Common myeloid progenitor, CD34-positive (primary cell): ENCODE results near the gene C20orf141.

Experiments used
- CTCF ChIA-PET: fragments of 350-600 bp; sonication (Branson Sonifier 250); formaldehyde crosslinking; loops from one replicate; lab custom pipeline; 2021; ENCODE audit warnings: antibody characterized with exemption; lab: Charles Lee
- POLR2A ChIA-PET: fragments of 350-600 bp; sonication (Branson Sonifier 250); formaldehyde crosslinking; loops from one replicate; lab custom pipeline; 2021; ENCODE audit warnings: antibody characterized with exemption; lab: Charles Lee
- DNase-seq, 3 donors: peaks; one replicate each; pipeline versions ENCODE4 v3.0.0 to v3.0.0-alpha.2; 2013
- H3K27ac ChIP-seq, 2 experiments: 1 replicate in 1 of 2; 2 replicates in 1 of 2; pipeline ENCODE4 v1.7.0; 2013; ENCODE audit warnings: inconsistent platforms in 2 of 2, low read length in 2 of 2, mild to moderate bottlenecking in 2 of 2, low read depth in 1 of 2, moderate library complexity in 1 of 2; ENCODE audit not compliant: severe bottlenecking in 2 of 2, insufficient read depth in 1 of 2, poor library complexity in 1 of 2
- H3K27me3 ChIP-seq, 5 experiments: replicated peaks in 2 of 5; 1 replicate in 3 of 5; 2 replicates in 2 of 5; pipeline versions ENCODE4 v1.6.1 to v1.7.0; 2013; ENCODE audit warnings: low read length in 4 of 5, mild to moderate bottlenecking in 2 of 5, moderate library complexity in 2 of 5, inconsistent platforms in 1 of 5; ENCODE audit not compliant: insufficient read depth in 5 of 5, control insufficient read depth in 4 of 5
- H3K36me3 ChIP-seq, 4 experiments: 1 replicate in 2 of 4; 2 replicates in 2 of 4; pipeline versions ENCODE4 v1.6.1 to v1.7.0; 2013; ENCODE audit warnings: low read length in 3 of 4, control low read depth in 1 of 4, mild to moderate bottlenecking in 1 of 4; ENCODE audit not compliant: control insufficient read depth in 4 of 4, insufficient read depth in 4 of 4
- H3K4me1 ChIP-seq, 4 experiments: 1 replicate in 3 of 4; 2 replicates in 1 of 4; pipeline versions ENCODE4 v1.6.1 to v1.7.1; 2013; ENCODE audit warnings: low read length in 3 of 4, mild to moderate bottlenecking in 3 of 4, control low read depth in 1 of 4, inconsistent platforms in 1 of 4, moderate library complexity in 1 of 4; ENCODE audit not compliant: control insufficient read depth in 4 of 4, insufficient read depth in 4 of 4; ENCODE audit errors: control extremely low read depth in 1 of 4
- H3K4me3 ChIP-seq, 7 experiments: 1 replicate in 4 of 7; 2 replicates in 3 of 7; pipeline versions ENCODE4 v1.5.1 to v1.7.0; 2013; ENCODE audit warnings: mild to moderate bottlenecking in 7 of 7, low read length in 6 of 7, moderate library complexity in 6 of 7, inconsistent platforms in 2 of 7, low read depth in 2 of 7, control low read depth in 1 of 7; ENCODE audit not compliant: insufficient read depth in 4 of 7, control insufficient read depth in 1 of 7; ENCODE audit errors: extremely low read depth in 1 of 7
- H3K9me3 ChIP-seq, 5 experiments: 1 replicate in 4 of 5; 2 replicates in 1 of 5; pipeline versions ENCODE4 v1.6.1 to v1.7.1; 2013; ENCODE audit warnings: low read length in 4 of 5, mild to moderate bottlenecking in 2 of 5, inconsistent platforms in 1 of 5, low read depth in 1 of 5, moderate library complexity in 1 of 5; ENCODE audit not compliant: control insufficient read depth in 4 of 5, insufficient read depth in 2 of 5; ENCODE audit errors: control extremely low read depth in 1 of 5
- WGBS: methylation state at CpG from one replicate; pipeline ENCODE4 v1.1.5; 2013; ENCODE audit not compliant: insufficient coverage; 5-methylcytosine and 5-hydroxymethylcytosine counted together

The C20orf141 gene

GRCh38 chr20:2859330-2860121 lies 44.7 kb downstream of the C20orf141 start:
- no peak overlapping the region for H3K27ac ChIP-seq
- H3K4me3 ChIP-seq = no peak overlapping the region
- ChIA-PET POLR2A (interaction anchor here (0.6 to 1.0 kb wide), 2 partner anchors 36 to 207 kb away, joined by 3 read pairs; partner anchors contain the start of gene NOP56), CTCF (interaction anchor here (1.1 to 2.0 kb wide), 6 partner anchors 55 to 172 kb away, joined by 3 to 4 read pairs (median 3); no protein-coding TSS in a partner anchor)
- WGBS = 97% methylated on average over 4 of the region's 4 CpGs
- no peaks in the 10 kb centered on the region for H3K9me3 ChIP-seq
- DNase-seq = no peak
- peaks cover 0 to 10% (median 0%) of the 10 kb centered on the region in 4 experiments for H3K4me1 ChIP-seq
- H3K36me3 ChIP-seq = peaks cover 3 to 44% (median 25%) of the 10 kb centered on the region in 4 experiments
- H3K27me3 ChIP-seq = no peaks in the 10 kb centered on the region

- no peaks in the 10 kb centered on the region for H3K27me3 ChIP-seq
- no peak for DNase-seq
- H3K4me3 ChIP-seq = no peak overlapping the region
- H3K27ac ChIP-seq = no peak overlapping the region
- H3K36me3 ChIP-seq = peaks cover 3 to 62% (median 36%) of the 10 kb centered on the region in 4 experiments
- peaks cover 0 to 31% (median 25%) of the 10 kb centered on the region in 4 experiments for H3K4me1 ChIP-seq
- 99% methylated on average over 11 of the region's 12 CpGs for WGBS
- ChIA-PET POLR2A (interaction anchor here (0.6 kb wide), 1 partner anchor 74 kb away, joined by 4 read pairs; no protein-coding TSS in a partner anchor), CTCF (interaction anchor here (0.8 to 3.9 kb wide), 13 partner anchors 11 to 176 kb away, joined by 3 to 18 read pairs (median 3); no protein-coding TSS in a partner anchor)
- no peaks in the 10 kb centered on the region for H3K9me3 ChIP-seq
These were observed 49.8 kb downstream of the C20orf141 start for GRCh38 chr20:2864626-2865025.

GRCh38 chr20:2865101-2865500 lies 50.3 kb downstream of the C20orf141 start:
- no peaks in the 10 kb centered on the region for H3K9me3 ChIP-seq
- no peak for DNase-seq
- H3K27ac ChIP-seq = no peak overlapping the region
- 98% methylated on average over 9 of the region's 10 CpGs for WGBS
- no peaks in the 10 kb centered on the region for H3K27me3 ChIP-seq
- CTCF ChIA-PET = interaction anchor here (0.8 to 3.9 kb wide), 15 partner anchors 10 to 178 kb away, joined by 3 to 18 read pairs (median 3); no protein-coding TSS in a partner anchor
- peaks cover 0 to 30% (median 25%) of the 10 kb centered on the region in 4 experiments for H3K4me1 ChIP-seq
- H3K4me3 ChIP-seq = no peak overlapping the region
- POLR2A ChIA-PET = interaction anchor here (0.6 kb wide), 1 partner anchor 75 kb away, joined by 4 read pairs; no protein-coding TSS in a partner anchor
- peaks cover 3 to 59% (median 36%) of the 10 kb centered on the region in 4 experiments for H3K36me3 ChIP-seq
